Osteoblast (primary cell): ENCODE data around the gene OTUD5. TPM values are rescaled to one million over a fixed set of nuclear protein-coding genes. Genes with fewer than 3 reads are reported as not detected.
"Not testable (repeated sequence)": the region's sequence is repeated elsewhere in the genome, so short reads cannot be mapped to it uniquely, and the experiment has no call there.

Source experiments
- DNase-seq: peaks from one replicate; pipeline ENCODE4 v3.0.0; 2011; ENCODE audit warnings: low spot score, mixed read lengths; ENCODE audit not compliant: insufficient read length; ENCODE audit errors: missing footprints
- H2AFZ ChIP-seq: 2 replicates; pipeline ENCODE4 v1.6.0; 2011; ENCODE audit warnings: mild to moderate bottlenecking, low read length
- H3K27ac ChIP-seq: 2 replicates; pipeline ENCODE4 v1.5.1; 2011; ENCODE audit warnings: mild to moderate bottlenecking, low read depth, low read length, moderate library complexity
- H3K27me3 ChIP-seq: 2 replicates; pipeline ENCODE4 v1.6.0; 2012; ENCODE audit warnings: mild to moderate bottlenecking, control low read depth, inconsistent platforms, low read length, moderate library complexity; ENCODE audit not compliant: insufficient read depth
- H3K36me3 ChIP-seq: 2 replicates; pipeline ENCODE4 v1.5.1; 2011; ENCODE audit warnings: mild to moderate bottlenecking, low read length, control low read depth, moderate library complexity; ENCODE audit not compliant: insufficient read depth
- H3K4me1 ChIP-seq: 2 replicates; pipeline ENCODE4 v1.5.1; 2011; ENCODE audit warnings: mild to moderate bottlenecking, low read length, control low read depth, moderate library complexity; ENCODE audit not compliant: insufficient read depth
- H3K4me2 ChIP-seq: 2 replicates; pipeline ENCODE4 v1.6.0; 2011; ENCODE audit warnings: mild to moderate bottlenecking, low read length; ENCODE audit not compliant: insufficient read depth
- H3K4me3 ChIP-seq: fragments of 200-600 bp; sonication (generic); 3 replicates; pipeline ENCODE4 v1.5.1; 2012; ENCODE audit warnings: mild to moderate bottlenecking, low read length, inconsistent platforms; ENCODE audit not compliant: insufficient read depth
- H3K79me2 ChIP-seq: 2 replicates; pipeline ENCODE4 v1.6.0; 2012; ENCODE audit warnings: mild to moderate bottlenecking, low read length, control low read depth, inconsistent platforms; ENCODE audit not compliant: insufficient read depth
- H3K9me3 ChIP-seq: 2 replicates; pipeline ENCODE4 v1.5.1; 2011; ENCODE audit warnings: low read depth, low read length, control low read depth
- H4K20me1 ChIP-seq: 2 replicates; pipeline ENCODE4 v1.6.0; 2012; ENCODE audit warnings: mild to moderate bottlenecking, low read length, control low read depth; ENCODE audit not compliant: insufficient read depth
- total RNA-seq: library from RNA; depleted of rRNA; stranded (reverse); fragments of >200 nt; gene quantifications from 2 replicates; pipeline ENCODE4 v1.2.3, GENCODE V29; 2012
- TF ChIP-seq, protein P1 (sequence below): IDR thresholded peaks from 2 replicates; pipeline ENCODE4 v1.5.1; 2011; ENCODE audit warnings: mild to moderate bottlenecking, low read depth, low read length, moderate library complexity; ENCODE audit errors: extremely low read depth

OTUD5 gene
- total RNA-seq, 1 donor = 33.7 TPM

DNA sequence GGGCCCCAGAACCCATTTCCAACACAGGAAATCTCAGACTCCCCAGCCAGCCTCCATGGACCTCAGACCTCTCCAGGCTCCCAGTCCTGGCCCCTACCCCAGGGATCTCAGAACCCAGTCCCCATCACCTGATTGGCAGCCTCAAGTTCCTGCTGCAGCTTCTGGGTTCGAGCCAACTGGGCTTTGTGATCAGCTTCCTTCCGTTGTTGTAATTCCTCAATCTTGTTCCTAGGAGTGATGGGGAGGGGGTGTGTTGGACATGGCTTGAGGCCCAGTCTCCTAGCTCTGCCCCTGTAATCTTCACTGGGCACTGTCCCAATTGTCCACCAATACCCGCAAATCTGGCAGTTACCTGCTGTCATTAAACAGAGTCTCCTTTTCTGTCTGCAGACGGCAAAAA, 32.1 kb upstream of the OTUD5 start:
- no peak overlapping the region for H2AFZ ChIP-seq
- H3K4me3 ChIP-seq = no peak overlapping the region
- H4K20me1 ChIP-seq = no peaks in the 10 kb centered on the region
- H3K9me3 ChIP-seq = no peaks in the 10 kb centered on the region
- no peaks in the 10 kb centered on the region for H3K79me2 ChIP-seq
- H3K27me3 ChIP-seq = no peaks in the 10 kb centered on the region
- H3K27ac ChIP-seq = no peak overlapping the region
- peaks cover 20% of the 10 kb centered on the region for H3K36me3 ChIP-seq
- TF ChIP-seq, protein P1, sequence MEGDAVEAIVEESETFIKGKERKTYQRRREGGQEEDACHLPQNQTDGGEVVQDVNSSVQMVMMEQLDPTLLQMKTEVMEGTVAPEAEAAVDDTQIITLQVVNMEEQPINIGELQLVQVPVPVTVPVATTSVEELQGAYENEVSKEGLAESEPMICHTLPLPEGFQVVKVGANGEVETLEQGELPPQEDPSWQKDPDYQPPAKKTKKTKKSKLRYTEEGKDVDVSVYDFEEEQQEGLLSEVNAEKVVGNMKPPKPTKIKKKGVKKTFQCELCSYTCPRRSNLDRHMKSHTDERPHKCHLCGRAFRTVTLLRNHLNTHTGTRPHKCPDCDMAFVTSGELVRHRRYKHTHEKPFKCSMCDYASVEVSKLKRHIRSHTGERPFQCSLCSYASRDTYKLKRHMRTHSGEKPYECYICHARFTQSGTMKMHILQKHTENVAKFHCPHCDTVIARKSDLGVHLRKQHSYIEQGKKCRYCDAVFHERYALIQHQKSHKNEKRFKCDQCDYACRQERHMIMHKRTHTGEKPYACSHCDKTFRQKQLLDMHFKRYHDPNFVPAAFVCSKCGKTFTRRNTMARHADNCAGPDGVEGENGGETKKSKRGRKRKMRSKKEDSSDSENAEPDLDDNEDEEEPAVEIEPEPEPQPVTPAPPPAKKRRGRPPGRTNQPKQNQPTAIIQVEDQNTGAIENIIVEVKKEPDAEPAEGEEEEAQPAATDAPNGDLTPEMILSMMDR = no peak
- no peak overlapping the region for H3K4me2 ChIP-seq
- DNase-seq = no peak
- no peaks in the 10 kb centered on the region for H3K4me1 ChIP-seq

DNA sequence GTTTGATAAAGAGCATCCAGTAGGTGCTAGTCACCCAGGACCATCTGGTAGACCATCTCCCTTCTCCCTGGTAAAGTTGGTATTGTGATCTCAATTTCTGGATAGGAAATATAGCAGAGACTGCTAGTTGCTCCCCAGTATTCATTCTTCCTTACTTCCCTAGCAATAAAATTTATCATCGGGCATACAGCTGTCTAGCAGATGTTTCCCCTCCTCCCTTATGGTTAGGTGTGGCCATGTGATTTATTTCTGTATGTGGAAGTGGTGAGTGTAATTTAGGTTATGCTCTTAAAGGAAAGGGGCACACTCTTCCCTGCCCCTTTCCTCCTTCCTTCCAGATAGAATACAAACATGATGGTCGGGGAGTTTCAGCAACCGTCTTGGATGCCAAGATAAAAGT, 26.5 kb upstream of the OTUD5 start:
- Histone ChIP-seq H4K20me1 (no peaks in the 10 kb centered on the region), H3K79me2 (no peaks in the 10 kb centered on the region), H2AFZ (no peak overlapping the region), H3K36me3 (peaks cover 22% of the 10 kb centered on the region), H3K4me3 (no peak overlapping the region), H3K4me2 (no peak overlapping the region), H3K9me3 (no peaks in the 10 kb centered on the region), H3K27ac (no peak overlapping the region), H3K4me1 (no peaks in the 10 kb centered on the region), H3K27me3 (no peaks in the 10 kb centered on the region)
- no peak for DNase-seq
- TF ChIP-seq, protein P1 = no peak

DNA sequence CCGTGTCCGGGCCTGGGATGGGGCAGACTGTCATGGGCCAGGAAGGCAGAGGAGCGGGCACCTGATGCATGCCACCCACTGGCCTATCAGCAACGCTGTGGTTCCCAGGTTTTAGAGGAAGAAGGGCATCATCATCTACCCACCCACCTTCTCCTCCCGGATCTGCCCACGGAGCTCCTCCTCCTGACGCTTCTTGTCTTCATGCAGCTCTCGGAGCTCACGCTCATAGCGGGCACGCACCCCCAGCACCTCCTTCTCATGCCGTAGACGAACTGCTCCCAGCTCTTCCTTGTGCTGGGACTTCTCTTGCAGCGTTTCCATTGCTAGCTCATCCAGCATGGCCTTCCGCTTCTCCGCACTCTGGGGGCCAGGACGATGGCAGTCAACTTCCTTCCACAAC, 25.7 kb upstream of the OTUD5 start:
- Histone ChIP-seq H3K4me3 (no peak overlapping the region), H3K27me3 (no peaks in the 10 kb centered on the region), H3K27ac (no peak overlapping the region), H3K36me3 (peaks cover 14% of the 10 kb centered on the region), H3K4me2 (no peak overlapping the region), H3K4me1 (no peaks in the 10 kb centered on the region), H3K79me2 (no peaks in the 10 kb centered on the region), H3K9me3 (no peaks in the 10 kb centered on the region), H4K20me1 (no peaks in the 10 kb centered on the region), H2AFZ (no peak overlapping the region)
- TF ChIP-seq, protein P1 = no peak
- no peak for DNase-seq

DNA sequence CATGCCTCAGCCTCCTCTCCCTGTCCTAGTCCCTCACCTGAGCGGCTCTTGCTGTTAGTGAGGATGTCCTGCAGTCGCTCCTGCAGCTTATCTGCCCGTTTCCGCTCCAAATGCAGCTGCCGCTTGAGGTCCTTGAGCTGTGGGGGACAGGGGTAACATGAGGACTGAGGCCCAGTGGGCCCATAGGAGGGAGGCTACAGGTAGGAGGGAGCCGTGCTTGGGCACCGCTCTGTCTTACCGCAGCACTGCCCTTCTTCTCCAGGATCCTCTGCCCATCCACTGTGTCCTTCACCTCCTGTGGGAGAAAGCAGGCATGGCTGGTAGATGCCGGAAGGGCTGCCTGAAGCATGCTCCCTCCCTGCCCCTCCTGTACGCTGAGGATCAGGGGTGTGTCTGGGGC, 23.8 kb upstream of the OTUD5 start:
- H3K9me3 ChIP-seq = no peaks in the 10 kb centered on the region
- H3K79me2 ChIP-seq = no peaks in the 10 kb centered on the region
- TF ChIP-seq, protein P1 = no peak
- H4K20me1 ChIP-seq = no peaks in the 10 kb centered on the region
- H3K4me2 ChIP-seq = no peak overlapping the region
- no peak overlapping the region for H3K27ac ChIP-seq
- no peak for DNase-seq
- no peak overlapping the region for H3K4me3 ChIP-seq
- H3K36me3 ChIP-seq = peaks cover 20% of the 10 kb centered on the region
- no peaks in the 10 kb centered on the region for H3K4me1 ChIP-seq
- no peak overlapping the region for H2AFZ ChIP-seq
- H3K27me3 ChIP-seq = no peaks in the 10 kb centered on the region

DNA sequence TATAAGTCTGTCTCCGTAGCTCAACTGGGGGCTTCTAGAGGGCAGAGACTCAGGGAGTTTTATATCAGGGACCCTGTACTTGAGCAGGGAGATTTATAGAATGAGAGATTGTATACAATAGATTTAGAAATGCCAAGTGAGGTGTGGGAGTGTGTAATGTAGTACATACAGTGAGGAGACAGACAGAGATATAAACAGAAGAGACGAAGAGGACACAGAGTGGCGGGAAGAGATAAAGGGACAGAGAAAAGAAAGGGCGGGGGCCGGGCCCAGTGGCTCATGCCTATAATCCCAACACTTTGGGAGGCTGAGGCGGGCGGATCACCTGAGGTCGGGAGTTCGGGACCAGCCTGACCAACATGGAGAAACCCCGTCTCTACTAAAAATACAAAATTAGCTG, 22.9 kb upstream of the OTUD5 start:
- peaks cover 20% of the 10 kb centered on the region for H3K36me3 ChIP-seq
- H4K20me1 ChIP-seq, H3K79me2 ChIP-seq, DNase-seq, H3K4me1 ChIP-seq, H2AFZ ChIP-seq, H3K27ac ChIP-seq, H3K27me3 ChIP-seq, H3K9me3 ChIP-seq, H3K4me2 ChIP-seq, H3K4me3 ChIP-seq: not testable (repeated sequence)
